ENCODE data around the gene MAP4K3. TPM values are rescaled to one million over a fixed set of nuclear protein-coding genes. Genes with fewer than 3 reads are reported as not detected.

The MAP4K3 gene
- total and polyA plus RNA-seq, 2 donors (not counting 1 experiment from before 2014, with no cell fraction given) = 1.3 to 28.3 TPM

GRCh38 chr2:39202639-39203369 lies 234.3 kb downstream of the MAP4K3 start:
- H3K27me3 Mint-ChIP-seq = no peaks in the 10 kb centered on the region
- H3K4me3 ChIP-seq (ENCODE audit: control extremely low read depth in 1 of 5, extremely low read depth in 1 of 5, insufficient read depth in 1 of 5, low read depth in 2 of 5, low read length in 4 of 5) = no peak overlapping the region
- H2AFZ ChIP-seq (ENCODE audit: insufficient read depth, low read depth, low read length, poor library complexity, severe bottlenecking) = no peak overlapping the region
- H4K20me1 ChIP-seq (ENCODE audit: control insufficient read depth, insufficient read depth, low read length, poor library complexity, severe bottlenecking) = no peaks in the 10 kb centered on the region
- H3K27me3 ChIP-seq (replicated peaks in 1 of 4; ENCODE audit: control extremely low read depth in 1 of 4, control insufficient read depth in 3 of 4, insufficient read depth in 4 of 4, low read length in 3 of 4) = no peaks in the 10 kb centered on the region
- no peak for DNase-seq
- no CpG with 5 or more reads among the region's 1 CpG for WGBS (ENCODE audit: insufficient coverage)
- H3K9me3 Mint-ChIP-seq (ENCODE audit: insufficient read depth) = peaks cover 8% of the 10 kb centered on the region
- no peak overlapping the region for H3K27ac Mint-ChIP-seq
- no peaks in the 10 kb centered on the region for H3K9me3 ChIP-seq (ENCODE audit: control extremely low read depth in 1 of 3, control insufficient read depth in 2 of 3, insufficient read depth in 1 of 3, low read length in 2 of 3)
- H3K4me1 Mint-ChIP-seq = no peaks in the 10 kb centered on the region
- intact Hi-C loops (cut with micrococcal nuclease) = no loop called here
- H3K27ac ChIP-seq (ENCODE audit: low read length in 2 of 2) = no peak overlapping the region
- POLR2A ChIA-PET = no interaction called here
- no peaks in the 10 kb centered on the region for H3K36me3 ChIP-seq (replicated peaks in 1 of 2; ENCODE audit: control extremely low read depth in 1 of 2, control insufficient read depth in 1 of 2, extremely low read depth in 1 of 2, insufficient read depth in 2 of 2, low read length in 1 of 2)
- ATAC-seq (ENCODE audit: low read depth) = no peak
- no peak overlapping the region for H3K4me2 ChIP-seq (replicated peaks; ENCODE audit: low read depth, low read length, poor library complexity, severe bottlenecking)
- H3K4me3 Mint-ChIP-seq = no peak overlapping the region
- H3K79me2 ChIP-seq (ENCODE audit: control insufficient read depth, insufficient read depth, low read length) = no peaks in the 10 kb centered on the region
- no peak overlapping the region for H3K9ac ChIP-seq (ENCODE audit: low read length)
- no peaks in the 10 kb centered on the region for H3K4me1 ChIP-seq (ENCODE audit: control insufficient read depth in 2 of 2, insufficient read depth in 2 of 2, low read length in 2 of 2)
- CTCF ChIA-PET = interaction anchor here (1.1 kb wide), 1 partner anchor 25 kb away, joined by 5 read pairs; no protein-coding TSS in a partner anchor
- TF ChIP-seq EZH2 (IDR thresholded peaks at IDR 0.05; ENCODE audit: borderline replicate concordance, insufficient read depth, low read depth, low read length, poor library complexity, severe bottlenecking) (no peak), CTCF (IDR thresholded peaks at IDR 0.05) (no peak)

Small RNA genes within 50 kb of the gene (small RNA-seq; reads per million reads assigned to genes)
- gene RF00272 (ENCODE audit: insufficient read length, low read depth, low replicate concordance) = not detected

Other genes with a start within 250 kb of the MAP4K3 start
- 0.63 TPM in 1 of 2 replicates, not detected in the other for gene CDKL4, start 193.3 kb downstream of the MAP4K3 start, total RNA-seq
- 0.42 TPM in 1 of 2 replicates, not detected in the other for gene CDKL4, start 193.3 kb downstream of the MAP4K3 start, polyA plus RNA-seq
- 0.99 and 1.3 TPM in 2 replicates for gene TMEM178A, start 228.6 kb upstream of the MAP4K3 start, total RNA-seq
- 0.69 and 1.4 TPM in 2 replicates for gene TMEM178A, start 228.6 kb upstream of the MAP4K3 start, polyA plus RNA-seq

Data from B cell (primary cell).